ENCODE results near the gene PGBD5. TPM values are rescaled to one million over a fixed set of nuclear protein-coding genes. Genes with fewer than 3 reads are reported as not detected.

The PGBD5 gene
- total RNA-seq, 1 donor from 2014 or later: 16.1 TPM

GRCh38 chr1:230300322-230301301 lies 125.5 kb downstream of the PGBD5 start:
- intact Hi-C loops (cut with micrococcal nuclease): loop anchor here (10.0 kb wide), 1 partner anchor 636 kb away; no protein-coding TSS in a partner anchor
- no peak for ATAC-seq
- peak; percentile 20 for DNase-seq

- no peak for ATAC-seq
- intact Hi-C loops (cut with micrococcal nuclease): loop anchor here (10.0 kb wide), 1 partner anchor 635 kb away; no protein-coding TSS in a partner anchor
These were observed 126.7 kb downstream of the PGBD5 start for GRCh38 chr1:230299191-230300006.

GRCh38 chr1:230295367-230295766 lies 130.8 kb downstream of the PGBD5 start:
- ATAC-seq: no peak
- intact Hi-C loops (cut with micrococcal nuclease): no loop called here
- DNase-seq: no peak

More at GRCh38 chr1:230299191-230300006, 126.7 kb downstream of the PGBD5 start:
- peak; percentile 20 for DNase-seq

- DNase-seq: no peak
- intact Hi-C loops (cut with micrococcal nuclease): no loop called here
These were observed 132.8 kb downstream of the PGBD5 start for GRCh38 chr1:230293390-230293700.

GRCh38 chr1:230292689-230293389 lies 133.3 kb downstream of the PGBD5 start:
- intact Hi-C loops (cut with micrococcal nuclease): no loop called here
- DNase-seq (no peak), ATAC-seq (no peak)

More at GRCh38 chr1:230293390-230293700, 132.8 kb downstream of the PGBD5 start:
- no peak for ATAC-seq

- ATAC-seq (no peak), DNase-seq (no peak)
- intact Hi-C loops (cut with micrococcal nuclease): no loop called here
These were observed 134.2 kb downstream of the PGBD5 start for GRCh38 chr1:230291731-230292620.

- no peak for ATAC-seq
- intact Hi-C loops (cut with micrococcal nuclease): no loop called here
- no peak for DNase-seq
These were observed 136.8 kb downstream of the PGBD5 start for GRCh38 chr1:230289350-230289644.

- DNase-seq: no peak
- intact Hi-C loops (cut with micrococcal nuclease): no loop called here
- no peak for ATAC-seq
These were observed 137.3 kb downstream of the PGBD5 start for GRCh38 chr1:230288641-230289349.

- ATAC-seq (no peak), DNase-seq (no peak)
- intact Hi-C loops (cut with micrococcal nuclease): no loop called here
These were observed 138.3 kb downstream of the PGBD5 start for GRCh38 chr1:230287674-230288315.

GRCh38 chr1:230286890-230287269 lies 139.3 kb downstream of the PGBD5 start:
- DNase-seq (no peak), ATAC-seq (no peak)
- intact Hi-C loops (cut with micrococcal nuclease): no loop called here

- no peak for DNase-seq
- intact Hi-C loops (cut with micrococcal nuclease): no loop called here
- ATAC-seq: peak; percentile 39
These were observed 139.8 kb downstream of the PGBD5 start for GRCh38 chr1:230286166-230286889.

- no peak for DNase-seq
- ATAC-seq: no peak
These were observed 140.8 kb downstream of the PGBD5 start for GRCh38 chr1:230285351-230285750.

GRCh38 chr1:230284891-230285290 lies 141.2 kb downstream of the PGBD5 start:
- no peak for ATAC-seq
- DNase-seq: no peak
- intact Hi-C loops (cut with micrococcal nuclease): no loop called here

More at GRCh38 chr1:230285351-230285750, 140.8 kb downstream of the PGBD5 start:
- intact Hi-C loops (cut with micrococcal nuclease): no loop called here

GRCh38 chr1:230283678-230284077 lies 142.5 kb downstream of the PGBD5 start:
- ATAC-seq (no peak), DNase-seq (no peak)
- intact Hi-C loops (cut with micrococcal nuclease): no loop called here

GRCh38 chr1:230282157-230282556 lies 144.0 kb downstream of the PGBD5 start:
- DNase-seq: no peak
- ATAC-seq: peak; percentile 46
- intact Hi-C loops (cut with micrococcal nuclease): no loop called here

- intact Hi-C loops (cut with micrococcal nuclease): no loop called here
- no peak for ATAC-seq
- no peak for DNase-seq
These were observed 144.6 kb downstream of the PGBD5 start for GRCh38 chr1:230281556-230281955.

GRCh38 chr1:230280906-230281413 lies 145.2 kb downstream of the PGBD5 start:
- intact Hi-C loops (cut with micrococcal nuclease): no loop called here
- ATAC-seq (no peak), DNase-seq (no peak)

All from left ventricle myocardium superior (tissue), 1 donor.